Neural cell (in vitro differentiated cells): ENCODE results near the gene CLDN4. TPM values are rescaled to one million over a fixed set of nuclear protein-coding genes. Genes with fewer than 3 reads are reported as not detected.

ENCODE experiments used
- H2AFZ ChIP-seq: fragments of 200-600, 300-800 bp; sonication (generic), shearing (Covaris generic); 2 replicates; pipeline ENCODE4 v1.6.0; 2014; ENCODE audit warnings: low read depth, mild to moderate bottlenecking, antibody characterized with exemption, low read length, moderate library complexity
- H3F3A ChIP-seq: fragments of 200-600 bp; shearing (Covaris generic); 2 replicates; pipeline ENCODE4 v1.6.1; 2016; ENCODE audit warnings: mild to moderate bottlenecking, moderate library complexity, mixed read lengths, antibody characterized with exemption, low read length; ENCODE audit not compliant: insufficient read depth, poor library complexity, severe bottlenecking
- H3K27ac ChIP-seq: fragments of 200-600, 300-800 bp; sonication (generic), shearing (Covaris generic); 2 replicates; pipeline ENCODE4 v1.5.1; 2014; ENCODE audit warnings: mild to moderate bottlenecking, low read length, moderate library complexity
- H3K27me3 ChIP-seq: fragments of 300-800, 200-600 bp; sonication (generic), shearing (Covaris generic); 2 replicates; pipeline ENCODE4 v1.6.0; 2014; ENCODE audit warnings: mild to moderate bottlenecking, low read depth, low read length, moderate library complexity; ENCODE audit not compliant: insufficient read depth
- H3K36me3 ChIP-seq: fragments of 300-800, 200-600 bp; sonication (generic), shearing (Covaris generic); 2 replicates; pipeline ENCODE4 v1.5.1; 2014; ENCODE audit warnings: mild to moderate bottlenecking, antibody characterized with exemption, low read length, moderate library complexity; ENCODE audit not compliant: insufficient read depth
- H3K4me2 ChIP-seq: fragments of 300-800, 200-600 bp; sonication (generic), shearing (Covaris generic); 2 replicates; pipeline ENCODE4 v1.6.0; 2014; ENCODE audit warnings: mild to moderate bottlenecking, low read length
- H3K4me3 ChIP-seq: fragments of 300-800, 200-600 bp; sonication (generic), shearing (Covaris generic); 2 replicates; pipeline ENCODE4 v1.5.1; 2014; ENCODE audit warnings: mild to moderate bottlenecking, low read length, moderate library complexity
- H3K79me2 ChIP-seq: fragments of 200-600 bp; shearing (Covaris generic); replicated peaks from 2 replicates; pipeline ENCODE4 v1.6.0; 2014; ENCODE audit warnings: mild to moderate bottlenecking, low read length, moderate library complexity; ENCODE audit not compliant: insufficient read depth
- H3K9ac ChIP-seq: fragments of 300-800, 200-600 bp; sonication (generic), shearing (Covaris generic); 2 replicates; pipeline ENCODE4 v1.6.1; 2016; ENCODE audit warnings: mild to moderate bottlenecking, low read length, mixed read lengths
- H3K9me2 ChIP-seq: fragments of 200-600 bp; shearing (Covaris generic); 2 replicates; pipeline ENCODE4 v1.6.1; 2016; ENCODE audit warnings: mild to moderate bottlenecking, low read length, mixed read lengths; ENCODE audit not compliant: insufficient read depth
- H3K9me3 ChIP-seq: fragments of 200-600, 300-800 bp; sonication (generic), shearing (Covaris generic); 2 replicates; pipeline ENCODE4 v1.6.1; 2016; ENCODE audit warnings: mild to moderate bottlenecking, mixed run types, low read length, moderate library complexity, mixed read lengths
- H4K20me1 ChIP-seq: fragments of 200-600 bp; shearing (Covaris generic); 2 replicates; pipeline ENCODE4 v1.6.1; 2016; ENCODE audit warnings: mild to moderate bottlenecking, mixed run types; ENCODE audit not compliant: insufficient read depth
- EP300 ChIP-seq: fragments of 450-650 bp; conservative IDR thresholded peaks from 2 replicates; pipeline ENCODE4 v1.6.1; 2014; ENCODE audit warnings: antibody characterized with exemption, mild to moderate bottlenecking, moderate library complexity; ENCODE audit not compliant: poor library complexity, severe bottlenecking
- EZH2 ChIP-seq: fragments of 200-600, 300-800 bp; shearing (Covaris generic), sonication (generic); IDR thresholded peaks from 2 replicates; pipeline ENCODE4 v1.6.1; 2014; ENCODE audit warnings: antibody characterized with exemption, low read length, borderline replicate concordance, mild to moderate bottlenecking; ENCODE audit not compliant: insufficient read depth, poor library complexity, severe bottlenecking
- MXI1 ChIP-seq: fragments of 450-650 bp; conservative IDR thresholded peaks from 2 replicates; pipeline ENCODE4 v1.6.1; 2014; ENCODE audit warnings: antibody characterized with exemption, mild to moderate bottlenecking; ENCODE audit not compliant: poor library complexity, severe bottlenecking
- POLR2AphosphoS5 ChIP-seq: IDR thresholded peaks from 2 replicates; pipeline ENCODE4 v1.6.1; 2012
- RAD21 ChIP-seq: fragments of 450-650 bp; conservative IDR thresholded peaks from 2 replicates; pipeline ENCODE4 v1.6.1; 2014; ENCODE audit warnings: antibody characterized with exemption, mild to moderate bottlenecking, moderate library complexity
- SMC3 ChIP-seq: fragments of 450-650 bp; conservative IDR thresholded peaks from 2 replicates; pipeline ENCODE4 v1.6.1; 2014; ENCODE audit warnings: antibody characterized with exemption, mild to moderate bottlenecking, moderate library complexity; ENCODE audit not compliant: poor library complexity
- TAF1 ChIP-seq: IDR thresholded peaks from 2 replicates; pipeline ENCODE4 v1.6.1; 2012; ENCODE audit warnings: low read depth
- polyA plus RNA-seq: library from polyadenylated mRNA; depleted of rRNA; stranded (reverse); fragments of >200 nt; gene quantifications from 2 replicates; pipeline ENCODE4 v1.2.3, GENCODE V29; 2014
- TF ChIP-seq, protein P1 (sequence below): fragments of 450-650 bp; IDR thresholded peaks from 2 replicates; pipeline ENCODE4 v1.5.1; 2014; ENCODE audit warnings: antibody characterized with exemption, mild to moderate bottlenecking, moderate library complexity; ENCODE audit not compliant: poor library complexity, severe bottlenecking
- TF ChIP-seq, protein P2 (sequence below): IDR thresholded peaks from 2 replicates; pipeline ENCODE4 v1.6.1; 2012; ENCODE audit warnings: borderline replicate concordance

The CLDN4 gene
- polyA plus RNA-seq, 1 donor from 2014 or later = 0.09 TPM

- Histone ChIP-seq H3K27me3 (no peaks in the 10 kb centered on the region), H3K9me3 (no peaks in the 10 kb centered on the region), H3K4me2 (no peak overlapping the region), H3K27ac (no peak overlapping the region), H3K9me2 (no peaks in the 10 kb centered on the region), H4K20me1 (no peaks in the 10 kb centered on the region), H3K36me3 (no peaks in the 10 kb centered on the region), H2AFZ (no peak overlapping the region), H3K79me2 (no peaks in the 10 kb centered on the region), H3K4me3 (no peak overlapping the region), H3F3A (no peaks in the 10 kb centered on the region), H3K9ac (no peak overlapping the region)
- TF ChIP-seq, protein P1, sequence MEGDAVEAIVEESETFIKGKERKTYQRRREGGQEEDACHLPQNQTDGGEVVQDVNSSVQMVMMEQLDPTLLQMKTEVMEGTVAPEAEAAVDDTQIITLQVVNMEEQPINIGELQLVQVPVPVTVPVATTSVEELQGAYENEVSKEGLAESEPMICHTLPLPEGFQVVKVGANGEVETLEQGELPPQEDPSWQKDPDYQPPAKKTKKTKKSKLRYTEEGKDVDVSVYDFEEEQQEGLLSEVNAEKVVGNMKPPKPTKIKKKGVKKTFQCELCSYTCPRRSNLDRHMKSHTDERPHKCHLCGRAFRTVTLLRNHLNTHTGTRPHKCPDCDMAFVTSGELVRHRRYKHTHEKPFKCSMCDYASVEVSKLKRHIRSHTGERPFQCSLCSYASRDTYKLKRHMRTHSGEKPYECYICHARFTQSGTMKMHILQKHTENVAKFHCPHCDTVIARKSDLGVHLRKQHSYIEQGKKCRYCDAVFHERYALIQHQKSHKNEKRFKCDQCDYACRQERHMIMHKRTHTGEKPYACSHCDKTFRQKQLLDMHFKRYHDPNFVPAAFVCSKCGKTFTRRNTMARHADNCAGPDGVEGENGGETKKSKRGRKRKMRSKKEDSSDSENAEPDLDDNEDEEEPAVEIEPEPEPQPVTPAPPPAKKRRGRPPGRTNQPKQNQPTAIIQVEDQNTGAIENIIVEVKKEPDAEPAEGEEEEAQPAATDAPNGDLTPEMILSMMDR = no peak
- TF ChIP-seq MXI1 (no peak), TAF1 (no peak), RAD21 (no peak), EZH2 (no peak), EP300 (no peak), POLR2AphosphoS5 (no peak), SMC3 (no peak)
- TF ChIP-seq, protein P2, sequence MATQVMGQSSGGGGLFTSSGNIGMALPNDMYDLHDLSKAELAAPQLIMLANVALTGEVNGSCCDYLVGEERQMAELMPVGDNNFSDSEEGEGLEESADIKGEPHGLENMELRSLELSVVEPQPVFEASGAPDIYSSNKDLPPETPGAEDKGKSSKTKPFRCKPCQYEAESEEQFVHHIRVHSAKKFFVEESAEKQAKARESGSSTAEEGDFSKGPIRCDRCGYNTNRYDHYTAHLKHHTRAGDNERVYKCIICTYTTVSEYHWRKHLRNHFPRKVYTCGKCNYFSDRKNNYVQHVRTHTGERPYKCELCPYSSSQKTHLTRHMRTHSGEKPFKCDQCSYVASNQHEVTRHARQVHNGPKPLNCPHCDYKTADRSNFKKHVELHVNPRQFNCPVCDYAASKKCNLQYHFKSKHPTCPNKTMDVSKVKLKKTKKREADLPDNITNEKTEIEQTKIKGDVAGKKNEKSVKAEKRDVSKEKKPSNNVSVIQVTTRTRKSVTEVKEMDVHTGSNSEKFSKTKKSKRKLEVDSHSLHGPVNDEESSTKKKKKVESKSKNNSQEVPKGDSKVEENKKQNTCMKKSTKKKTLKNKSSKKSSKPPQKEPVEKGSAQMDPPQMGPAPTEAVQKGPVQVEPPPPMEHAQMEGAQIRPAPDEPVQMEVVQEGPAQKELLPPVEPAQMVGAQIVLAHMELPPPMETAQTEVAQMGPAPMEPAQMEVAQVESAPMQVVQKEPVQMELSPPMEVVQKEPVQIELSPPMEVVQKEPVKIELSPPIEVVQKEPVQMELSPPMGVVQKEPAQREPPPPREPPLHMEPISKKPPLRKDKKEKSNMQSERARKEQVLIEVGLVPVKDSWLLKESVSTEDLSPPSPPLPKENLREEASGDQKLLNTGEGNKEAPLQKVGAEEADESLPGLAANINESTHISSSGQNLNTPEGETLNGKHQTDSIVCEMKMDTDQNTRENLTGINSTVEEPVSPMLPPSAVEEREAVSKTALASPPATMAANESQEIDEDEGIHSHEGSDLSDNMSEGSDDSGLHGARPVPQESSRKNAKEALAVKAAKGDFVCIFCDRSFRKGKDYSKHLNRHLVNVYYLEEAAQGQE = no peak
Measured at GRCh38 chr7:73856941-73857340, 26.1 kb downstream of the CLDN4 start.

- Histone ChIP-seq H3K27ac (no peak overlapping the region), H3F3A (no peaks in the 10 kb centered on the region), H3K79me2 (no peaks in the 10 kb centered on the region), H4K20me1 (no peaks in the 10 kb centered on the region), H3K36me3 (no peaks in the 10 kb centered on the region), H3K9me2 (no peaks in the 10 kb centered on the region), H3K4me2 (no peak overlapping the region), H2AFZ (no peak overlapping the region), H3K9ac (no peak overlapping the region), H3K9me3 (no peaks in the 10 kb centered on the region), H3K4me3 (no peak overlapping the region), H3K27me3 (no peaks in the 10 kb centered on the region)
- TF ChIP-seq POLR2AphosphoS5 (no peak), MXI1 (no peak), RAD21 (no peak), TAF1 (no peak), SMC3 (no peak), EP300 (no peak), EZH2 (no peak)
- TF ChIP-seq, protein P1 = no peak
- TF ChIP-seq, protein P2 = no peak
Measured at GRCh38 chr7:73858807-73859206, 28.0 kb downstream of the CLDN4 start.
